Natural killer cell (primary cell): ENCODE data around the gene HSPA2. TPM values are rescaled to one million over a fixed set of nuclear protein-coding genes. Genes with fewer than 3 reads are reported as not detected.
"Not testable (repeated sequence)": the region's sequence is repeated elsewhere in the genome, so short reads cannot be mapped to it uniquely, and the experiment has no call there.

ENCODE experiments used
- ATAC-seq, 3 donors: fragments of 150-1000 bp in 2 of 3; fragments of 200-7000 bp in 1 of 3; cut with Tn5 transposase; 1 replicate in 1 of 3; 2 replicates in 2 of 3; pipeline ENCODE4 v1.10.0; 2021; ENCODE audit warnings: mild to moderate bottlenecking in 2 of 3, moderate library complexity in 2 of 3
- DNase-seq, 2 donors: peaks; one replicate each; pipeline versions ENCODE4 v3.0.0 to v3.0.0-alpha.2; 2013 to 2021; ENCODE audit warnings: mixed read lengths in 1 of 2
- H3K27ac ChIP-seq: one replicate; pipeline ENCODE4 v1.5.1; 2013; ENCODE audit warnings: mild to moderate bottlenecking, low read length
- H3K27me3 ChIP-seq: one replicate; pipeline ENCODE4 v1.6.1; 2013; ENCODE audit warnings: low read length; ENCODE audit not compliant: control insufficient read depth, insufficient read depth
- H3K36me3 ChIP-seq: one replicate; pipeline ENCODE4 v1.6.1; 2013; ENCODE audit warnings: low read length; ENCODE audit not compliant: control insufficient read depth, insufficient read depth
- H3K4me1 ChIP-seq: one replicate; pipeline ENCODE4 v1.6.1; 2013; ENCODE audit warnings: low read length; ENCODE audit not compliant: control insufficient read depth, insufficient read depth
- H3K4me3 ChIP-seq: one replicate; pipeline ENCODE4 v1.5.1; 2013; ENCODE audit warnings: low read length
- H3K9me3 ChIP-seq: one replicate; pipeline ENCODE4 v1.6.1; 2013; ENCODE audit warnings: low read length; ENCODE audit not compliant: control insufficient read depth, insufficient read depth
- H3K27ac Mint-ChIP-seq, 2 donors: one replicate each; pipeline ENCODE4 v1.8.0; 2022; ENCODE audit warnings: mild to moderate bottlenecking in 2 of 2, mixed read lengths in 2 of 2, moderate library complexity in 1 of 2
- H3K27me3 Mint-ChIP-seq, 2 donors: one replicate each; pipeline ENCODE4 v1.8.0; 2022; ENCODE audit warnings: low read depth in 2 of 2, mixed read lengths in 2 of 2
- H3K36me3 Mint-ChIP-seq: one replicate; pipeline ENCODE4 v1.8.0; 2022; ENCODE audit warnings: mixed read lengths
- H3K4me1 Mint-ChIP-seq, 2 donors: one replicate each; pipeline ENCODE4 v1.8.0; 2022; ENCODE audit warnings: mixed read lengths in 2 of 2
- H3K4me3 Mint-ChIP-seq: one replicate; pipeline ENCODE4 v1.8.0; 2022; ENCODE audit warnings: mild to moderate bottlenecking, moderate library complexity, mixed read lengths
- H3K9me3 Mint-ChIP-seq, 2 donors: one replicate each; pipeline ENCODE4 v1.8.0; 2022; ENCODE audit warnings: mixed read lengths in 2 of 2
- WGBS: methylation state at CpG from one replicate; pipeline ENCODE4 v1.1.7; 2013; ENCODE audit warnings: missing lambda C conversion rate; ENCODE audit not compliant: insufficient coverage; 5-methylcytosine and 5-hydroxymethylcytosine counted together
- intact Hi-C: fragments of 100-400 bp; cut with micrococcal nuclease; formaldehyde crosslinking; loops from one replicate; pipeline ENCODE4 v1.14.2; 2022
- total RNA-seq, 4 donors: library from RNA; stranded (reverse); fragments of 120-200 nt in 1 of 4; gene quantifications; one replicate each; pipeline versions ENCODE4 v1.2.3 to v1.2.4, GENCODE V29; 2013 to 2022
- TF ChIP-seq, protein P1 (sequence below): fragments of 200-600 bp; IDR thresholded peaks from one replicate; pipeline ENCODE4 v1.8.0; 2022; ENCODE audit warnings: antibody characterized with exemption

HSPA2 gene
- total RNA-seq, 3 donors from 2014 or later (not counting 1 experiment from before 2014, with no cell fraction given): 1.1 to 1.5 (median 1.1) TPM

DNA sequence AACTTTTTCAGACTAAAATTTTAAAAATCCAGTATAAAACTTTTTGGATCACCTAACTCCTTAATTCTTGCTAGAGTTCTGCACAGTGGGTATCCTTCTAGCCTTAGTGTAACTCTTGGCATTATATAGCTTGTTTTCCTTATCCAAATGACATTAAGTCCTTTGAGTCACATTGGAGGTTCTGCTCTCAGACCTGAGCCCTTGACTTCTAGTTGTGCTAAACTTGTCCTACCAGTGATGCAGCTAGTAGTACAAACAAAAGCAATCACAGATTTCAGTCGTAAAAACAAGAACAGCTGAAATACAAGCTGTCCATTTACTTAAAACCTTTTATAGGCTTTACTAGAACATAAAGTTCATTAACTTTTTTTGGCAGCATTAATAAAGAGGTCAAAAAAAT, 25.5 kb upstream of the HSPA2 start:
- no peaks in the 10 kb centered on the region for H3K36me3 ChIP-seq
- DNase-seq (no peak), ATAC-seq (no peak)
- Mint-ChIP-seq H3K9me3 (no peaks in the 10 kb centered on the region), H3K4me3 (no peak overlapping the region), H3K4me1 (peaks cover 69 to 70% of the 10 kb centered on the region in 2 donors), H3K36me3 (no peaks in the 10 kb centered on the region), H3K27me3 (no peaks in the 10 kb centered on the region), H3K27ac (peak overlapping the region in 1 of 2 donors; percentile 81)
- TF ChIP-seq, protein P1, sequence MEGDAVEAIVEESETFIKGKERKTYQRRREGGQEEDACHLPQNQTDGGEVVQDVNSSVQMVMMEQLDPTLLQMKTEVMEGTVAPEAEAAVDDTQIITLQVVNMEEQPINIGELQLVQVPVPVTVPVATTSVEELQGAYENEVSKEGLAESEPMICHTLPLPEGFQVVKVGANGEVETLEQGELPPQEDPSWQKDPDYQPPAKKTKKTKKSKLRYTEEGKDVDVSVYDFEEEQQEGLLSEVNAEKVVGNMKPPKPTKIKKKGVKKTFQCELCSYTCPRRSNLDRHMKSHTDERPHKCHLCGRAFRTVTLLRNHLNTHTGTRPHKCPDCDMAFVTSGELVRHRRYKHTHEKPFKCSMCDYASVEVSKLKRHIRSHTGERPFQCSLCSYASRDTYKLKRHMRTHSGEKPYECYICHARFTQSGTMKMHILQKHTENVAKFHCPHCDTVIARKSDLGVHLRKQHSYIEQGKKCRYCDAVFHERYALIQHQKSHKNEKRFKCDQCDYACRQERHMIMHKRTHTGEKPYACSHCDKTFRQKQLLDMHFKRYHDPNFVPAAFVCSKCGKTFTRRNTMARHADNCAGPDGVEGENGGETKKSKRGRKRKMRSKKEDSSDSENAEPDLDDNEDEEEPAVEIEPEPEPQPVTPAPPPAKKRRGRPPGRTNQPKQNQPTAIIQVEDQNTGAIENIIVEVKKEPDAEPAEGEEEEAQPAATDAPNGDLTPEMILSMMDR: no peak
- no peak overlapping the region for H3K27ac ChIP-seq
- no peaks in the 10 kb centered on the region for H3K27me3 ChIP-seq
- 78% methylated on average over 1 of the region's 1 CpG for WGBS
- no peaks in the 10 kb centered on the region for H3K9me3 ChIP-seq
- H3K4me3 ChIP-seq: no peak overlapping the region
- H3K4me1 ChIP-seq: peaks cover 5% of the 10 kb centered on the region
- intact Hi-C loops: no loop called here

DNA sequence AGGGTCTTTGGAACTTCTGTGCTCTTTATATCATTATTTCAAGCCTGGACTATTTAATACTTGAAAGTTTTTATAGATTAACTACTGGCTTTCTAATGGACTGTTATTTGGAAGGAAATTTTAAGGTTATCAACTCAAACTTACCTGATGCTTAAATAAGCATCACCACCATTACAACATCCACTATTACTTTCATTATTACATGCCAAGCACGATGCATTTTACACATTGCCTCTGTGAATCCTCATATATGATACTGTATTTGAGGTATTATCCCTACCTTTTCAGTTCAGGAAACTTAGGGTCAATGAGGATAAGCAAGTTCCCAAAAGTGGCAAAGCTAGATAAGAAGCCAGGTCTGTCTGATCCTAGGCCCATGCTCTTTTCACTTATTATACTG, 23.6 kb upstream of the HSPA2 start:
- Histone ChIP-seq H3K27me3 (no peaks in the 10 kb centered on the region), H3K9me3 (no peaks in the 10 kb centered on the region), H3K36me3 (peaks cover 5% of the 10 kb centered on the region), H3K4me1 (peaks cover 5% of the 10 kb centered on the region), H3K27ac (no peak overlapping the region), H3K4me3 (no peak overlapping the region)
- TF ChIP-seq, protein P1: no peak
- Mint-ChIP-seq H3K27ac (peak overlapping the region in 1 of 2 donors; percentile 71), H3K4me1 (peaks cover 51 to 52% of the 10 kb centered on the region in 2 donors), H3K4me3 (peak overlapping the region; percentile 35), H3K9me3 (no peaks in the 10 kb centered on the region), H3K27me3 (no peaks in the 10 kb centered on the region), H3K36me3 (no peaks in the 10 kb centered on the region)
- no peak for DNase-seq
- intact Hi-C loops: no loop called here
- no peak for ATAC-seq
- WGBS: no CpG with 5 or more reads among the region's 1 CpG

DNA sequence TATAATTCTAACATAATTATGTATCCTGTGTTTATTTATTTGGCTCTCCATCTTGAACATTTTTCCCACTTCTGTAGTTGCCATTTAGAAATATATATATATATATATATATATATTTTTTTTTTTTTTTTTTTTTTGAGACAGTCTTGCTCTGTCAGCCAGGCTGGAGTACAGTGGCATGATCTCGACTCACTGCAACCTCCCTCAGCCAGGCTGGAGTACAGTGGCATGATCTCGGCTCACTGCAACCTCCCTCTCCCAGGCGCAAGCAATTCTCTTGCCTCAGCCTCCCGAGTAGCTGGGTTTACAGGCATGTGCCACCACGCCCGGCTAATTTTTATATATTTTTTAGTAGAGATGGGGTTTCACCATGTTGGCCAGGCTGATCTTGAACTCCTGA, 22.9 kb upstream of the HSPA2 start:
- not testable (repeated sequence) for H3K27ac Mint-ChIP-seq

DNA sequence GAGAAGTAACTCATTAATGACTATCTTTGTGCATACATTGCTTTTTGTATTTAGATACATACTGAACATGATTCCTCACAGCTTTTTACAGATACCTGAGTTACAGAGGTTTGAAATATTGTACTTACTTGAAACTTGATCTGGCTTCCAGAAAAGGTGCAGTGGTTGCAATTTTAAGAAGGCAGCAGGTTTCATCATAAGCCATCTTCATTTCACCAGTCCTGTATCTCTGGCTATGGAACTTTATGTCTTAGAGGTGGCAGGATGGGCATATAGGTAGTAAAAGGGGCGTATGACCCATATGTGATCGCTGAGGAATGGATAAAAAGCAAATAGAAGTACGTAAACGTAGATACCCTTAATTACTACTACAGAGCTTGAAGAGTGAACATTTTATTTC, 22.3 kb upstream of the HSPA2 start:
- ATAC-seq: no peak

More for the DNA sequence above, 22.9 kb upstream of the HSPA2 start:
- intact Hi-C loops, DNase-seq, H3K9me3 Mint-ChIP-seq, H3K27me3 Mint-ChIP-seq, H3K4me1 ChIP-seq, H3K4me3 ChIP-seq, H3K9me3 ChIP-seq, H3K36me3 Mint-ChIP-seq, H3K27ac ChIP-seq, H3K27me3 ChIP-seq, ATAC-seq: not testable (repeated sequence)
- WGBS: 88% methylated on average over 6 of the region's 6 CpGs
- H3K36me3 ChIP-seq: peaks cover 12% of the 10 kb centered on the region
- Mint-ChIP-seq H3K4me1 (peaks cover 44 to 45% of the 10 kb centered on the region in 2 donors), H3K4me3 (peak overlapping the region; percentile 28)

More for the DNA sequence above, 22.3 kb upstream of the HSPA2 start:
- Mint-ChIP-seq H3K4me1 (peaks cover 40 to 41% of the 10 kb centered on the region in 2 donors), H3K4me3 (no peak overlapping the region), H3K36me3 (no peaks in the 10 kb centered on the region), H3K27me3 (no peaks in the 10 kb centered on the region), H3K27ac (no peak overlapping the region), H3K9me3 (no peaks in the 10 kb centered on the region)
- H3K9me3 ChIP-seq: no peaks in the 10 kb centered on the region
- no peak overlapping the region for H3K4me3 ChIP-seq
- no peak for DNase-seq
- intact Hi-C loops: no loop called here
- peaks cover 5% of the 10 kb centered on the region for H3K4me1 ChIP-seq
- peaks cover 17% of the 10 kb centered on the region for H3K36me3 ChIP-seq
- H3K27me3 ChIP-seq: no peaks in the 10 kb centered on the region
- no CpG with 5 or more reads among the region's 4 CpGs for WGBS
- TF ChIP-seq, protein P1: no peak
- no peak overlapping the region for H3K27ac ChIP-seq
